HEK293T (cell line): ENCODE measurements around the gene LRR1.
"Not testable (repeated sequence)": the region's sequence is repeated elsewhere in the genome, so short reads cannot be mapped to it uniquely, and the experiment has no call there.

ENCODE experiments used
- CTCF ChIA-PET: fragments of 350-600 bp; formaldehyde crosslinking; extraction: SDS; loops from one replicate; lab custom pipeline; 2021; ENCODE audit warnings: antibody characterized with exemption, inconsistent platforms; lab: Yijun Ruan, JAX
- POLR2A ChIA-PET: fragments of 350-600 bp; formaldehyde crosslinking; extraction: SDS; loops from one replicate; lab custom pipeline; 2020; ENCODE audit warnings: antibody characterized with exemption, inconsistent platforms; lab: Yijun Ruan, JAX
- DNase-seq: peaks from one replicate; pipeline ENCODE4 v3.0.0; 2012; ENCODE audit warnings: mixed read lengths; ENCODE audit errors: extremely low spot score
- ARNT ChIP-seq: fragments of 450-650 bp; IDR thresholded peaks from 2 replicates; pipeline ENCODE4 v1.6.1; 2017; ENCODE audit warnings: mild to moderate bottlenecking
- BHLHE40 ChIP-seq: fragments of 450-650 bp; IDR thresholded peaks from 2 replicates; pipeline ENCODE4 v1.6.1; 2016; ENCODE audit warnings: mild to moderate bottlenecking, moderate library complexity, borderline replicate concordance
- CTBP1 ChIP-seq: fragments of 450-650 bp; IDR thresholded peaks from 2 replicates; pipeline ENCODE4 v1.6.1; 2016; ENCODE audit warnings: borderline replicate concordance
- ELF4 ChIP-seq: fragments of 450-650 bp; IDR thresholded peaks from 2 replicates; pipeline ENCODE4 v1.6.1; 2017; ENCODE audit warnings: antibody characterized with exemption
- FOXA1 ChIP-seq: fragments of 450-650 bp; IDR thresholded peaks from 2 replicates; pipeline ENCODE4 v1.6.1; 2016; ENCODE audit warnings: mild to moderate bottlenecking
- FOXK2 ChIP-seq: fragments of 450-650 bp; IDR thresholded peaks from 2 replicates; pipeline ENCODE4 v1.6.1; 2016; ENCODE audit warnings: mild to moderate bottlenecking
- FOXM1 ChIP-seq: fragments of 450-650 bp; IDR thresholded peaks from 2 replicates; pipeline ENCODE4 v1.6.1; 2017; ENCODE audit warnings: mild to moderate bottlenecking, borderline replicate concordance
- HDGF ChIP-seq: fragments of 450-650 bp; IDR thresholded peaks from 2 replicates; pipeline ENCODE4 v1.6.1; 2017; ENCODE audit warnings: antibody characterized with exemption, borderline replicate concordance
- L3MBTL2 ChIP-seq: fragments of 450-650 bp; conservative IDR thresholded peaks from 2 replicates; pipeline ENCODE4 v1.6.1; 2016; ENCODE audit warnings: mild to moderate bottlenecking
- LEF1 ChIP-seq: fragments of 450-650 bp; IDR thresholded peaks from 2 replicates; pipeline ENCODE4 v1.6.1; 2017; ENCODE audit warnings: mild to moderate bottlenecking, borderline replicate concordance
- NFRKB ChIP-seq: fragments of 450-650 bp; IDR thresholded peaks from 2 replicates; pipeline ENCODE4 v1.6.1; 2016; ENCODE audit warnings: mild to moderate bottlenecking, moderate library complexity
- PKNOX1 ChIP-seq: fragments of 450-650 bp; IDR thresholded peaks from 2 replicates; pipeline ENCODE4 v1.6.1; 2016
- SP1 ChIP-seq: fragments of 450-650 bp; IDR thresholded peaks from 2 replicates; pipeline ENCODE4 v1.6.1; 2017
- SUZ12 ChIP-seq: fragments of 450-650 bp; IDR thresholded peaks from 2 replicates; pipeline ENCODE4 v1.6.1; 2016; ENCODE audit warnings: mild to moderate bottlenecking
- TARDBP ChIP-seq: fragments of 450-650 bp; IDR thresholded peaks from 2 replicates; pipeline ENCODE4 v1.6.1; 2016
- ZNF384 ChIP-seq: fragments of 450-650 bp; IDR thresholded peaks from 2 replicates; pipeline ENCODE4 v1.6.1; 2016

The LRR1 gene

GRCh38 chr14:49584058-49584457, 14.7 kb upstream of the LRR1 start:
- TF ChIP-seq HDGF (no peak), FOXA1 (no peak), SP1 (no peak), ELF4 (no peak), PKNOX1 (no peak), BHLHE40 (no peak), ZNF384 (no peak), L3MBTL2 (no peak), CTBP1 (no peak), FOXM1 (no peak), FOXK2 (no peak), ARNT (no peak), LEF1 (no peak), NFRKB (no peak), SUZ12 (no peak), TARDBP (no peak)
- POLR2A ChIA-PET: no interaction called here
- DNase-seq: no peak
- CTCF ChIA-PET: no interaction called here

GRCh38 chr14:49584981-49585640, 13.6 kb upstream of the LRR1 start:
- CTCF ChIA-PET: interaction anchor here (0.5 to 3.0 kb wide), 5 partner anchors 10 to 308 kb away, joined by 3 to 16 read pairs (median 3); partner anchors contain the start of gene ARF6
- POLR2A ChIA-PET: interaction anchor here (0.7 to 3.3 kb wide), 5 partner anchors 10 to 509 kb away, joined by 3 to 40 read pairs (median 4); partner anchors contain the start of genes LRR1, MGAT2 and RPL36AL
- not testable (repeated sequence) for DNase-seq

- peak; percentile 94 for DNase-seq
- ChIA-PET CTCF (interaction anchor here (0.5 to 3.0 kb wide), 7 partner anchors 10 to 1723 kb away, joined by 3 to 16 read pairs (median 5); partner anchors contain the start of genes ARF6, MGAT2 and RPL36AL), POLR2A (interaction anchor here (0.5 to 3.3 kb wide), 23 partner anchors 8 to 508 kb away, joined by 3 to 41 read pairs (median 5); partner anchors contain the start of genes DNAAF2, LRR1, MGAT2 and POLE2)
- TF ChIP-seq ELF4 (peak; percentile 75), BHLHE40 (no peak), L3MBTL2 (peak; percentile 62)
Measured at GRCh38 chr14:49585803-49586672, 12.7 kb upstream of the LRR1 start, which contains the start of gene RPS29. TSS of gene RPS29 (minus strand) at chr14:49586380. CDS start at chr14:49586346, 34 bp downstream.

GRCh38 chr14:49586673-49587460, 11.9 kb upstream of the LRR1 start:
- ChIA-PET POLR2A (interaction anchor here (0.5 to 3.3 kb wide), 21 partner anchors 8 to 276 kb away, joined by 3 to 41 read pairs (median 5); partner anchors contain the start of genes DNAAF2, LRR1, MGAT2 and POLE2), CTCF (interaction anchor here (0.6 to 3.0 kb wide), 8 partner anchors 9 to 1722 kb away, joined by 3 to 16 read pairs (median 6); partner anchors contain the start of genes LRR1, MGAT2 and RPL36AL)
- DNase-seq: peak; percentile 23
- TF ChIP-seq L3MBTL2 (no peak), PKNOX1 (no peak), HDGF (no peak), NFRKB (no peak), FOXA1 (no peak), CTBP1 (no peak), ZNF384 (no peak), ELF4 (no peak), TARDBP (no peak), FOXM1 (no peak), LEF1 (no peak), BHLHE40 (no peak), ARNT (no peak), FOXK2 (no peak), SP1 (no peak)

GRCh38 chr14:49589387-49589786, 9.4 kb upstream of the LRR1 start:
- ChIA-PET CTCF (interaction anchor here (0.6 kb wide), 1 partner anchor 11 kb away, joined by 3 read pairs; no protein-coding TSS in a partner anchor), POLR2A (no interaction called here)
- no peak for TF ChIP-seq ELF4
- no peak for TF ChIP-seq FOXK2
- no peak for TF ChIP-seq SP1
- no peak for TF ChIP-seq FOXA1
- no peak for TF ChIP-seq HDGF
- no peak for TF ChIP-seq TARDBP
- no peak for TF ChIP-seq CTBP1
- no peak for TF ChIP-seq LEF1
- TF ChIP-seq PKNOX1: no peak
- TF ChIP-seq FOXM1: no peak
- no peak for TF ChIP-seq L3MBTL2
- no peak for TF ChIP-seq SUZ12
- TF ChIP-seq ARNT: no peak
- TF ChIP-seq ZNF384: no peak
- no peak for TF ChIP-seq BHLHE40
- TF ChIP-seq NFRKB: no peak
- DNase-seq: no peak
